ENCODE data around the gene SERPINE1.

DNA sequence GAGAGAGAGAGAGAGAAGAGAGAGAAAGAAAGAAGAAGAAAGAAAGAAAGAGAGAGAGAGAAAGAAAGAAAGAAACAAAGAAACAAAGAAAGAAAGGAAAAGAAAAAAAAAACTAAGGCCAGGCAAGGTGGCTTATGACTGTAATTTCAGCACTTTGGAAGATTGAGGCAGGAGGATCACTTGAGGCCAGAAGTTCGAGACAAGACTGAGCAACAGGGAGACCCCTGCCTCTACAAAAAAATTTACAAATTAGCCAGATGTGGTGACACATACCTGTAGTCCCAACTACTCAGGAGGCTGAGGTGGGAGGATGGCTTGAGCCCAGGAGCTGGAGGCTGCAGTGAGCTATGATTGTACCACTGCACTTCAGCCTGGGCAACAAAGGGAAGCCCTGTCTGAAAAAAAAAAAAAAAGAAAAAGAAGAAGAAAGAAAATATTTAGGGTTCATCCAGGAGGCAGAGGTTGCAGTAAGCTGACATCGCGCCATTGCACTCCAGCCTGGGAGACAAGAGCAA, 2.8 kb downstream of the SERPINE1 start:
- TF ChIP-seq POLR2A (IDR thresholded peaks at IDR 0.05) (no peak), EP300 (IDR thresholded peaks at IDR 0.05) (no peak)
- TF ChIP-seq, protein P1, sequence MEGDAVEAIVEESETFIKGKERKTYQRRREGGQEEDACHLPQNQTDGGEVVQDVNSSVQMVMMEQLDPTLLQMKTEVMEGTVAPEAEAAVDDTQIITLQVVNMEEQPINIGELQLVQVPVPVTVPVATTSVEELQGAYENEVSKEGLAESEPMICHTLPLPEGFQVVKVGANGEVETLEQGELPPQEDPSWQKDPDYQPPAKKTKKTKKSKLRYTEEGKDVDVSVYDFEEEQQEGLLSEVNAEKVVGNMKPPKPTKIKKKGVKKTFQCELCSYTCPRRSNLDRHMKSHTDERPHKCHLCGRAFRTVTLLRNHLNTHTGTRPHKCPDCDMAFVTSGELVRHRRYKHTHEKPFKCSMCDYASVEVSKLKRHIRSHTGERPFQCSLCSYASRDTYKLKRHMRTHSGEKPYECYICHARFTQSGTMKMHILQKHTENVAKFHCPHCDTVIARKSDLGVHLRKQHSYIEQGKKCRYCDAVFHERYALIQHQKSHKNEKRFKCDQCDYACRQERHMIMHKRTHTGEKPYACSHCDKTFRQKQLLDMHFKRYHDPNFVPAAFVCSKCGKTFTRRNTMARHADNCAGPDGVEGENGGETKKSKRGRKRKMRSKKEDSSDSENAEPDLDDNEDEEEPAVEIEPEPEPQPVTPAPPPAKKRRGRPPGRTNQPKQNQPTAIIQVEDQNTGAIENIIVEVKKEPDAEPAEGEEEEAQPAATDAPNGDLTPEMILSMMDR (IDR thresholded peaks at IDR 0.05): no peak
